Skeletal muscle satellite cell (primary cell): ENCODE measurements around the gene CD33.

Source experiments
- H3K27me3 ChIP-seq: 2 replicates; pipeline ENCODE4 v1.7.0; 2013; ENCODE audit warnings: low read length; ENCODE audit not compliant: control insufficient read depth, insufficient read depth
- H3K36me3 ChIP-seq: 2 replicates; pipeline ENCODE4 v1.7.0; 2013; ENCODE audit warnings: mild to moderate bottlenecking, control low read depth, low read length; ENCODE audit not compliant: insufficient read depth
- H3K4me1 ChIP-seq: 2 replicates; pipeline ENCODE4 v1.7.0; 2013; ENCODE audit warnings: low read length; ENCODE audit not compliant: control insufficient read depth, insufficient read depth
- H3K4me2 ChIP-seq: 2 replicates; pipeline ENCODE4 v1.7.0; 2013; ENCODE audit warnings: mild to moderate bottlenecking, low read length
- H3K4me3 ChIP-seq: 2 replicates; pipeline ENCODE4 v1.7.0; 2013; ENCODE audit warnings: low read length
- H3K9ac ChIP-seq: 2 replicates; pipeline ENCODE4 v1.7.0; 2013; ENCODE audit warnings: mild to moderate bottlenecking, low read depth, low read length, moderate library complexity
- H3K9me3 ChIP-seq: replicated peaks from 2 replicates; pipeline ENCODE4 v1.7.0; 2013; ENCODE audit warnings: mild to moderate bottlenecking, control low read depth, low read length

The CD33 gene

GRCh38 chr19:51250786-51251467 is 26.0 kb downstream of the CD33 start, which contains the start of gene SIGLECL1:
SIGLECL1 (plus strand) TSS chr19:51251080; CDS start chr19:51264073, 12,993 bp downstream.
- H3K9ac ChIP-seq = no peak within 1 kb of the TSS
- H3K4me3 ChIP-seq = no peak within 1 kb of the TSS
- H3K4me2 ChIP-seq = no peak within 1 kb of the TSS
- H3K9me3 ChIP-seq = peaks cover 5% of the 10 kb centered on the region
- no peaks in the 10 kb centered on the region for H3K4me1 ChIP-seq
- no peaks in the 10 kb centered on the region for H3K36me3 ChIP-seq
- no peaks in the 10 kb centered on the region for H3K27me3 ChIP-seq

DNA sequence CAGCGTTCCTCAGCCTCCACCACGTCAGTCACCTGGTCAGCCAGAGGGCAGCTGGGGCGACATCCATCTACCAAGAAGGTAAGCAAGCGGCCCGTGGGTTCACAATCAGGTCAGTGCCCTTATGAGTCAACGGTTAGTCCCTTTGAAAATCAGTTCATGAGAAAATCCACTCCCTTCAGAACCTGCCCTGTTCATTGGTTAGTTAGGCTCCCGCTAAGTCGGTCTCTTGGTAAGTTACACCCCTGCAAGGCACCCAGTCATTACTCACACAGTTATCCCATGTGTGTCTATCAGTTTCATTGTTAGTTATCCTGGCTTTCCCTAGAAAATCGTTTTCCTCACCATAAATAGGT is 26.6 kb downstream of the CD33 start:
- no peak overlapping the region for H3K4me3 ChIP-seq
- H3K4me2 ChIP-seq = no peak overlapping the region
- no peaks in the 10 kb centered on the region for H3K36me3 ChIP-seq
- H3K27me3 ChIP-seq = no peaks in the 10 kb centered on the region
- no peak overlapping the region for H3K9ac ChIP-seq
- no peaks in the 10 kb centered on the region for H3K4me1 ChIP-seq
- H3K9me3 ChIP-seq = peaks cover 5% of the 10 kb centered on the region

DNA sequence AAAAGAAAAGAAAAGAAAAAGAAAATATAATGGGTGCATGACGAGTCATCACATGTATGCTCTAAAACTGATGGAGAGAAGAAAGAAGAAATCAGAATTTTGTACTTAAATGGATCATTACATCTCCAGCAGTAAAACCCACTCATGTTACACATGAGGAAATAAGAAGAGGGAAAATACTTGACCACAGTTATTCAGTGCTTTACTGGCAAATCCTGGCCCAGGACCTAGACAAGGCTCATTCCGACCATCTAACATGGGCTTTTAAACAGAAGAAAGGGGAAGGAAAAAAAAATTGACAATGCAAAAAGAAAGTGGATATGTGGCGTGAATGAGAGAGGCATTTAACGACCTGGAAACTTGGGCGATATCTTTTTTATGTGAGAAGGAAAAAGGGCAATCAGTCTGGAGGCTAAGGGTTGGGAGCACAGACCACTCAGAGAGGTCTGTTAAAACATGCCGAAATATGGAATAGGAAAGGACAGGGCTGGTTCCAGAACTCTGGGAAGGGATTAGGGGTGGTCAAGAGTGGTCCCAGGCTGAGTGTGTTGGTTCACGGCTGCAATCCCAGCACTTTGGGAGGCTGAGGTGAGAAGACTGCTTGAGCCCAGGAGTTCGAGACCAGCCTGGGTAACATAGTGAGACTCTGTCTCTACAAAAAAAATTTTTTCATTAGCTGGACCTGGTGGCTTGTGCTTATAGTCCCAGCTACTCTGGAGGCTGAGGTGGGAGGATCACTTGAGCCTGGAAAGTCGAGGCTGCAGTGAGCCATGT is 27.6 kb downstream of the CD33 start:
- Histone ChIP-seq H3K27me3 (no peaks in the 10 kb centered on the region), H3K4me1 (no peaks in the 10 kb centered on the region), H3K36me3 (no peaks in the 10 kb centered on the region), H3K9ac (no peak overlapping the region), H3K4me3 (no peak overlapping the region), H3K4me2 (no peak overlapping the region), H3K9me3 (peaks cover 5% of the 10 kb centered on the region)

DNA sequence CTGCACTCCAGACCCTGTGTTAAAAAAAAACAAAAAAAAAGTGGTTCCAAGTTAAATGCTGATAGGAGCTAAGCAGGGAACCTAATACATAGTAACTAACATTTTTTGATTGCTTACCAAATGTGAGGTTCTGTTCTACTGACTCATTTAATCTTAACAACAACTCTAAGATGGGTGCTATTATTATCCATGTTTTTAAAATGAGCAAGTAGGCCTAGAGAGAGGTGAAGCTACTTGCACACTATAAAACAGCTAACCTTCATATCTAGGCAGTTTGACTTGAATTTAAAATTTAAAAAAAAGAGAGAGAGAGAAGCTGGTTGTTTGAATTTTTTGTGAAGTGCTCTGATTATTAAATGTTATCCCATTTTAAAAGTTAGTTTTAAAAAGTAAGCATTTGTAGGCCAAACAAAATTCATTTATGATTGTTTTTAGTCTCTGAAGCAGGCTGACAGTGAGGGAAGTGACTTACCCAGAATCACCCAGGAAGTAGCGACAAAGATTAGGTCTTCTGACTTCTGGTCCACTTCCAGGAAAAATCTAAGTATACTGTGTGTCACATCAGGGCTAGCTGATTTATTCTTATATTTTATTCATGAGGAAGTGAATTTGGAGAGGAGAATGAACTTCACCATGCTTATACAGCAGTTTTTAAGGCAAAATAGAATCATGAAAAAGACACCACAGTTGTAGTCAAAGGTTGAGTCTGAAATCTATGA is 28.4 kb downstream of the CD33 start:
- Histone ChIP-seq H3K4me3 (no peak overlapping the region), H3K4me2 (no peak overlapping the region), H3K4me1 (no peaks in the 10 kb centered on the region), H3K9ac (no peak overlapping the region), H3K27me3 (no peaks in the 10 kb centered on the region), H3K9me3 (peaks cover 5% of the 10 kb centered on the region), H3K36me3 (no peaks in the 10 kb centered on the region)

GRCh38 chr19:51256155-51256625 is 31.3 kb downstream of the CD33 start:
- Histone ChIP-seq H3K4me3 (no peak overlapping the region), H3K36me3 (no peaks in the 10 kb centered on the region), H3K27me3 (no peaks in the 10 kb centered on the region), H3K9me3 (no peaks in the 10 kb centered on the region), H3K4me1 (no peaks in the 10 kb centered on the region), H3K4me2 (no peak overlapping the region), H3K9ac (no peak overlapping the region)

GRCh38 chr19:51257471-51257870 is 32.6 kb downstream of the CD33 start:
- Histone ChIP-seq H3K9me3 (no peaks in the 10 kb centered on the region), H3K4me1 (no peaks in the 10 kb centered on the region), H3K27me3 (no peaks in the 10 kb centered on the region), H3K4me2 (no peak overlapping the region), H3K9ac (no peak overlapping the region), H3K36me3 (no peaks in the 10 kb centered on the region), H3K4me3 (no peak overlapping the region)

DNA sequence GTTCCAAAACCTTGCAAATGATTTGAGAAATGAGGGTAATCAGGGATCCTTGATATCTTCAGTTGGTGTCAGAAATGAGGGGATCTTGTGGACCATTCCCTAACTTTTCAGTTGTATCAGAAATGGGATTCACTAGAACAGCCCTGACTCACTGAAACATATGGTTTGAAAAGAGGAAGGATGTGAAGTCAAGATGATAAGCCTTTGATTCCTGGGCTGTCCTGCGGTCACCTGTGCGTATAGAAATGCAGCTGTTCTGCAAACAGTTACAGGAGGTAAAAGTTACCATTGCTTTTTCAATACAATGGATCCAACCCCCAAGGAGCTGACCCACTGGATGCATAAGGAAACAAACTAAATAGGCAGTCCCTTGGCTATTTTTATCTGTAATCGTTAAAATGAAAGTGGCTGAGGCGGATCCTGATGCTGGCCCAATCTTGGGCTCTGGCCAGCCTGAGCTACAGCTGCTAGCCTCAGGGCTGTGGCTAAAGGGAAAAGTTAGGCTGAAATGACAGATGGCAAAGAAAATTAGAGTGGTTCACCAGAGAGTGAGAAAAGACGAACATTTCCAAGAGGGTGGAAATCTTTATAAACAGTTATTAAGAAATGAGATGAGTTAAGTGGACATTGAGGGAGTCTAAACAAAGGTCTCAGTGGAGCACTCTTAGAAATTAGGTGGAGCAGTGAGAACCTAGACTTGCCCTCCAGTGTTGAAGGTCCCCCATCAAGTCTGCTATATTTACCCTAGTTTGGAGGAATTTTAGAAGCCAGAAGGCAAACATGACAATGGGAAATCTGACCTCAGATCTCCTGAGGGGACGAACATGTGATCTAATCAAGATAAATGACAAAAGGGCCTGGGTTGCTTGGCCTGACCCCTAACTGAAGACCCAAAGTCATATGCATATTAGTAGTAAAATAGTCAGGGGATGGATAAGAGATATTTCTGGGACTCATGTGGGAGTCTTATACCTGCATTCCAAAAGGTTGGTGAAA is 33.6 kb downstream of the CD33 start:
- H3K27me3 ChIP-seq = no peaks in the 10 kb centered on the region
- H3K4me2 ChIP-seq = no peak overlapping the region
- H3K4me3 ChIP-seq = no peak overlapping the region
- no peak overlapping the region for H3K9ac ChIP-seq
- H3K9me3 ChIP-seq = no peaks in the 10 kb centered on the region
- H3K4me1 ChIP-seq = no peaks in the 10 kb centered on the region
- no peaks in the 10 kb centered on the region for H3K36me3 ChIP-seq

- Histone ChIP-seq H3K4me1 (no peaks in the 10 kb centered on the region), H3K36me3 (no peaks in the 10 kb centered on the region), H3K9me3 (no peaks in the 10 kb centered on the region), H3K4me2 (no peak overlapping the region), H3K27me3 (no peaks in the 10 kb centered on the region), H3K9ac (no peak overlapping the region), H3K4me3 (no peak overlapping the region)
Observed at GRCh38 chr19:51259348-51260245, 34.7 kb downstream of the CD33 start.

DNA sequence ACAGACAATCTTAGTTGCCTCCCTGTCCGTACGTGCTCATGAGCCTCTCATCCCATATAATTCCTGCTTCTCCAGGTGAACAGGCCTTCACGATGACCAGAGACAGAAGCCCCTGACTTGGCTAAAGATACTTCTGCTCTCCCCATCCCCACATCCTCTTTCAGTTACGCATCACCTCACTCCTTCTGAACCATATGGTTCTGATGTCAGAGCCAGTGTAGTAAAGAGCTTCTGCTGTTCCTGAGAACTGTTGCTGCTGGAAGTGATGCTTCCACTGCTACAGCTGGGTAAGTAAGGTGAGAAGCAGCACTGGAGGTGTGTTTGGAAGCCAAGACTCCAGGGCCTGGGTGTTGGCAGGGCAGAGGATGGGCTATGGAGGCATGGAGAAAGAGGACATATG is 38.9 kb downstream of the CD33 start:
- no peak overlapping the region for H3K4me3 ChIP-seq
- H3K9ac ChIP-seq = no peak overlapping the region
- H3K36me3 ChIP-seq = no peaks in the 10 kb centered on the region
- no peaks in the 10 kb centered on the region for H3K4me1 ChIP-seq
- no peak overlapping the region for H3K4me2 ChIP-seq
- H3K9me3 ChIP-seq = peaks cover 4% of the 10 kb centered on the region
- no peaks in the 10 kb centered on the region for H3K27me3 ChIP-seq

- no peak overlapping the region for H3K4me2 ChIP-seq
- H3K9me3 ChIP-seq = no peaks in the 10 kb centered on the region
- H3K27me3 ChIP-seq = no peaks in the 10 kb centered on the region
- no peaks in the 10 kb centered on the region for H3K4me1 ChIP-seq
- no peak overlapping the region for H3K9ac ChIP-seq
- H3K4me3 ChIP-seq = no peak overlapping the region
- H3K36me3 ChIP-seq = no peaks in the 10 kb centered on the region
Observed at GRCh38 chr19:51271067-51271466, 46.2 kb downstream of the CD33 start.
